ENCODE measurements around the gene PIP5KL1.

Gene PIP5KL1

GRCh38 chr9:127912882-127913281 is 17.7 kb downstream of the PIP5KL1 start:
- DNase-seq, result no peak

GRCh38 chr9:127912296-127912695 is 18.3 kb downstream of the PIP5KL1 start:
- DNase-seq, result no peak

GRCh38 chr9:127910613-127911205 is 19.9 kb downstream of the PIP5KL1 start:
- DNase-seq, result peak; percentile 43

GRCh38 chr9:127909839-127910273 is 20.7 kb downstream of the PIP5KL1 start:
- DNase-seq, result no peak

- no peak for DNase-seq
These were observed 22.0 kb downstream of the PIP5KL1 start for GRCh38 chr9:127908660-127908926.

- DNase-seq, result no peak
These were observed 22.5 kb downstream of the PIP5KL1 start for GRCh38 chr9:127907867-127908659.

- peak; percentile 81 for DNase-seq
These were observed 24.8 kb downstream of the PIP5KL1 start for GRCh38 chr9:127905788-127906191.

GRCh38 chr9:127905004-127905728 is 25.4 kb downstream of the PIP5KL1 start:
- peak; percentile 81 for DNase-seq

GRCh38 chr9:127904561-127905003 is 26.0 kb downstream of the PIP5KL1 start:
- DNase-seq, result peak; percentile 19

- peak; percentile 81 for DNase-seq
These were observed 26.8 kb downstream of the PIP5KL1 start for GRCh38 chr9:127903557-127904475.

- peak; percentile 76 for DNase-seq
These were observed 31.2 kb downstream of the PIP5KL1 start, which contains the start of gene ST6GALNAC6 for GRCh38 chr9:127899128-127899943. Gene ST6GALNAC6, minus strand, starts transcription at chr9:127899603. Its CDS starts 1,622 bp downstream, at chr9:127897981.

GRCh38 chr9:127898433-127899127 is 32.0 kb downstream of the PIP5KL1 start:
- DNase-seq, result peak; percentile 23

GRCh38 chr9:127897193-127897692 is 33.3 kb downstream of the PIP5KL1 start:
- peak; percentile 58 for DNase-seq

GRCh38 chr9:127896395-127897192 is 34.0 kb downstream of the PIP5KL1 start:
- no peak for DNase-seq

- DNase-seq, result no peak
These were observed 34.8 kb downstream of the PIP5KL1 start for GRCh38 chr9:127895811-127896210.

GRCh38 chr9:127893392-127893791 is 37.2 kb downstream of the PIP5KL1 start:
- no peak for DNase-seq

- no peak for DNase-seq
These were observed 37.7 kb downstream of the PIP5KL1 start for GRCh38 chr9:127892831-127893230.

GRCh38 chr9:127890053-127890452 is 40.5 kb downstream of the PIP5KL1 start:
- no peak for DNase-seq

- no peak for DNase-seq
These were observed 42.8 kb downstream of the PIP5KL1 start for GRCh38 chr9:127887792-127888191.

GRCh38 chr9:127886401-127886972 is 44.1 kb downstream of the PIP5KL1 start:
- no peak for DNase-seq
